GM21576 (cell line): ENCODE results near the gene INVS.
"Not testable (repeated sequence)": the region's sequence is repeated elsewhere in the genome, so short reads cannot be mapped to it uniquely, and the experiment has no call there.

ENCODE experiments used
- ATAC-seq: cut with Tn5 transposase; IDR thresholded peaks from one replicate; pipeline ENCODE4 v1.9.1; 2021; ENCODE audit warnings: mild to moderate bottlenecking, moderate library complexity; ENCODE audit not compliant: unreplicated experiment

The INVS gene

DNA sequence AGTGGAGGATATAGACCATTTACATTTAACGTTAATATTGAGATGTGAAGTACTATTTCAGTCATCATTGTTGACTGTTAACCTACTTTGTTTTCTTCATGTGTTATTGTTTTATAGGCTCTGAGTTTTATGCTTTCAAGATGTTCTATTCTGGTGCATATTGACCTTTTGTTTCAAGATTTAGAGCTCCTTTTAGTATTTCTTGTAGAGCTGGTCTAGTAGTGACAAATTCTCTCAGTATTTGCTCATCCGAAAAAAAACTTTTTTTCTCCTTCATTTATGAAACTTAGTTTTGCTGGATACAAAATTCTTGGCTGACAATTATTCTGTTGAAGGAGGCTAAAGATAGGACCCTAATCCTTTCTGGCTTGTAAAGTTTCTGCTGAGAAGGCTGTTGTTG is 91.3 kb downstream of the INVS start:
- ATAC-seq = no peak

DNA sequence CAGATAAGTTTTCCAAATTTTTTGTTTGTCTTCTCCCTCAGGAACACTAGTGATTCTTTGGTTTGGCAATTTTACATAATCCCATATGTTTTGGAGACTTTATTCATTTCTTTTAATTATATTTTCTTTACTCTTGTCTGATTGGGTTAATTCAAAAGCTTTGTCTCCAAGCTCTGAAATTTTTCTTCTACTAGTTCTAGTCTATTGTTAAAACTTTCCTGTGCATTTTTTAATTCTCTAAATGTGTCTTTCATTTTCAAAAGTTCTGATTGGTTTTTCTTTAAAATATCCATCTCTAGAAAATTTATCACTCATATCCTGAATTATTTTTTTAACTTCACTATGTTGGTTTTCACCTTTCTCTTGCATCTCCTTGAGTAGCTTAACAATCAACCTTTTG is 92.2 kb downstream of the INVS start:
- ATAC-seq = no peak

DNA sequence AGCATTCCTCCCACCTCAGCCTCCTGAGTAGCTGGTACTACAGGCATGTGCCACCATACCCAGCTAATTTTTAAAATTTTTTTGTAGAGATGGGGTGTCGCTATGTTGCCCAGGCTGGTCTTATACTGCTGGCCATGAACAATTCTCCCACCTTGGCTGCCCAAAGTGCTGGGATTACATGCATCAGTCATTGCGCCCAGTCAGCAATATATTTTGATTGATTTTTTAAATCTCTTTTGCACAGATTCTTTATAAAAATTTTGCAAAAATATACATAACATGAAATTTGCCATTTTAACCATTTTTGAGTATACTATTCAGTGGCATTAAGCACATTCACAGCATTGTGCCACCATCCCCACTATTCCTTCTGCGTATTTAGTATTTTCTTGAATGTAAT is 94.0 kb downstream of the INVS start:
- ATAC-seq = no peak

DNA sequence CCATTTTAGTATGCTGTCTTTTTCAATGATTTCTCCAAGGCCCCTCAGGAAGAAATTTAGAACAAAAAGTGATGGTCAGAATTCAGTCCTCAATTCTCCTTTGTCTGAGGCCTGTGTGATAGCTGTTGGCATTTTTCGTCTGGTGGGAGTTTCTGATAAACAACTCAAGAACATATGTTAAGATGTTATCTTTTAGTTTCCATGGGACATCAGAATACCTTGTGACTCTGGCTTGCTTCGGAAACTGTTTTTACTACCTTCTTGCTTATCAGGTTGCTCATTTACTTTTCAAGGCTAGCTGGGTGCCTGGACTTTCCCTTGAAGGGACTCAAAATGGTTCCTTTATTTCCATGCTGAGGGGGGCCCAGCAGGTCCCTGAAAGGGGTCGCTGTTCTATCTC is 97.2 kb downstream of the INVS start:
- ATAC-seq = no peak

DNA sequence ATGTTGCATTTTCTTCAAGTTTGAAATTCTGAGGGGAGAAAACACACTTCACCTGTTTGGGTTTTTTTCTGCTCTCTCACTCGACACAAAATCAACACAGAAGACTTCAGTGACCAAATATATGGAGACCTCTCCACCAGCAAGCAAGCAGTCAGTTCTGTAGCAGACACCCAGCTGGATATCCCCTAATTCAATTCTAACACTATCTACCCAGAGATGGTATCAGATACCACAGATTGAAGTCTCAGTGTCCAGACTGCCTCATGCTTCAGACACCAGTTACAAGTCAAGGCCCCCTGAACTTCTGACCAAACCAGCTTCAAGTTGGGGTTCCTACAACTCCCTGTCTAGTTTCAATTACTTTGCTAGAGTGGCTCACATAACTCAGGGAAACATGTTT is 97.8 kb downstream of the INVS start:
- ATAC-seq = no peak

DNA sequence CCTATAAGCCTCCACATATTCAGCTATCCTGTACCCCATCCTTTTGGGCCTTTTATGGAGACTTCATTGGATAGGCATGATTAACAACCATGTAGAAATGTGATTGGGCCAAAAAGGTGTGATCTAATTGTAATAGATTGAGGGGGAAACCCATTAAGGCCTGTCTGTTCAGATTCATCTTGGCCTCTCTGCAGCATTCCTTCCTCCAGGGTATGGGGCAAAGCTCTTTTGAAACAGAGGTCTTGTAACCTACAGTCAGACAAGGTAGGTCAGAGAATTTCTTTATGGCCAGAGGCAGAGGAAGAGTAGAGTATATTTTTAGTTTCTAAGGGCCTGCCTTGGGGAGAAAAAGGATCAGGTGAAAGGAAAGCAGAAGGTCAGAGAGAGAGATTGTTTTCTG is 98.5 kb downstream of the INVS start:
- no peak for ATAC-seq

DNA sequence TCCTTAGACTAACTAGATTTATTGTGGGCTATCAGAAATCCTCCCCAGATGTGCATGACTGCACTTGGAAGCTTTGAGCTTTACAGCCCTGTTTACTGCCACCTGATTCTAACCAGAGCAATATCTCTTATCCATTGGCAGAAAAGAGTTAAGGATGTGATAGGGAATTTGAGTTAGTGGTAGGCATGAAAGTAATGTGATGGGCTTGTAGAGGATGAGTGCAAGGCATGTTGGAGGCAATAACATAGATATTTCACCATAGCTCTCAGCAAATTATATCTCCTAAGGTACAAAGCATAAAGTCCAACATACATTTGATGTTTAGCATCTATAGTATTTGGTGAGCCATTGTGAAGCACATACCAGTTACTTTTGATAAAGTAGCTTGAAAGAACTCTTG is 103.8 kb downstream of the INVS start:
- ATAC-seq = no peak

DNA sequence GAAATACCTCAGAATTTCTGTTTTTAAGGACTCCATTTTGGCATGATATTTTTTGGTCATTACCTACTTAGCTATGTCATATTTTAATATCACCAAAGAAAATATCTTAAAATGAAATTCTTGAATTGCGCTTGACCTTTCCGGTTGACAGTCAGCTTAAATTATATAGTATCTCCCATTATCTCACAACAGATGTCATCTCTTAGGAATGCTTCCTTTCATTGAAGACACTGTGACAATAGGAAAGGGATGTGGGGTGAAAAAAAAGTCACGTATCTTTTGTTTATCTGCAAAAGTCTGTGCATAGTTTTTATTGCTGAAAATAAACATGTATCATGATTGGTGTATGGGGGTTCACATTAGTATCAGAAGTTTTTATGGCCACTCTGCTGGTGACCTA is 105.8 kb downstream of the INVS start:
- ATAC-seq = no peak

DNA sequence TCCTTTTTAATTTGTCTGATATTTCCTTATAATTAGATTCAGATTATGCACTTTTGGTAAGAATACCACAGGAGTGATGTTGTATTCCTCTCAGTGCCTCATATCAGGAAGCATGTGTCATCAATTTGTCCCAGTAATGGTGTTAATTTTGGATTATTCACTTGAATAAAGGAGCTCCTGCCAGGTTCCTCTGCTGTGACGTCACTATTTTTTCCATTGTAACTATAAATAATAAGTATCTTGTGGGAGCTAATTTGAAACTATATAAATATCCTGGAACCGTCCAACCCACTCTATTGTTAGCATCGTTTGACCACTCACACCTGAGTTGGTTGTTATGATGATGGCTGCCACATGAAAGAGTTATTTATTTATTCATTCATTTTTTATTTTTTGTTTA is 107.9 kb downstream of the INVS start:
- no peak for ATAC-seq

DNA sequence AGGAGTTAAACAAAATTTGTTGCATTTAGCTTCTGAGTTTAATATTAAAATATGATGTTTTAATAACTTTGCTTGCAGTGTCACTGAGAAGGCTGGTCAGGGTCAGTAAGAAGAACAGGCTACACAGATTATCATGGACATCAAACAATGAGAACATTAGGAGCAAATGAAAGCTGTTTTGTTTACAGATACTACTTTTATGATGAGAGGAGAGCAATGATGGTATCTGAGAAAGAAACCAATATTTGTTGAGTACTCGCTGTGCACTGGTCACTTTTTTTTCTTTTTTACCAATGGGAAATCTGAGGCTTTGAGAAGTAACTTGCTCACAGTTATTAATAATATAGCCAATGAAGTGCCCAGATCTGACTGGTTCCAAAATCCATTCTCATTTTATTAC is 109.6 kb downstream of the INVS start:
- ATAC-seq = no peak

DNA sequence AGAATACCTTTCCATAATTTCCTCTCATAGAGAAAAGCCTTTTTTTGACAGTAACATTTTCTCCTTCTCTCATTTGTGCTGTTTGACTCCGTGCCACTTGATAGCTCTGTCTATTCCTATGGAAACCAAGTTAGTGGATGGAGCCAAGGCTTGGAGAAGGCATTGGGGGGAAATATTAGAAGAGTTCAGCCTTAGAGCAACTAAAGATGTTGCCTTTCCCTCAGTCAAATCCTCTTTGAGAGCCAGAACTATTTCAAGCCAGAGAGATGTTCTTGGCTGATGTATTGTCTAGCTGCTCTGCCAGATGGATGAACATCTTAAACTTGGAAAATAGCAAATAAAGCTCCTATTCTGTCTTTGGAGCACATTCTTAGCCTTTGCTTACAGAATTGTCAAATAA is 112.4 kb downstream of the INVS start:
- no peak for ATAC-seq

DNA sequence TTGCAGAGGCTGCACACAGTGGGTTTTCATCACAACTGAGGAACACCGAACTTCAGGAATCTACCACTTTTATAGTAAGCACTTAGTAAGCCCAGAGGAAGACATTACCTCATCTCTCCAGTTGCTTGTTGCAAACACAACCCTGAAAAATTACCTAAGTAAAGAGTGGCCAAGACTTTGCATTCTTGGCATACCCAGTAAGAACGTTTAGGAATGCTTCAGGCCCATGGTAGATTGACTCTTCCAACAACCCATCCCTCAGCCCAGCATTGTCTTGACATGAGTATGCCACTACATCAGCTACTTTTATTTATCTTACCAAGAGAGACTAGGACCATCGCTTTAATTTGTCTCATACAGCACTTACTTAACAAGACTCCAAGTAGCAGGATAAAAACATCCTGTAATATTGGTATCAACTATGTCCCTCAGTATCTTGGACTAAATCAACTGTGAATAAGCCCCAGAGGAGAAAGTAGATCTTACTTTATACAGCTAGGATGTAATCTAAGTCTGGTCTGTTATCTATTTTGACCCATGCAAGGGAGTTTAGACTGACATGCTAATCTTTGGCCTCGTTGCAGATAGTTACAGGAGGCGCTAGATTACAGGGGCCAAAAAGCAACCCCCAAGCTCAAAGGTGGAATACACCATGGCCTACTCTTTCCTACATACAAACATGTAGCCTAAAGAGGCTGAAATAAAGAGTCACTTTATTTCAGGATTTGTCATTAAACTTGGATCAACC is 114.9 kb downstream of the INVS start:
- ATAC-seq = no peak

DNA sequence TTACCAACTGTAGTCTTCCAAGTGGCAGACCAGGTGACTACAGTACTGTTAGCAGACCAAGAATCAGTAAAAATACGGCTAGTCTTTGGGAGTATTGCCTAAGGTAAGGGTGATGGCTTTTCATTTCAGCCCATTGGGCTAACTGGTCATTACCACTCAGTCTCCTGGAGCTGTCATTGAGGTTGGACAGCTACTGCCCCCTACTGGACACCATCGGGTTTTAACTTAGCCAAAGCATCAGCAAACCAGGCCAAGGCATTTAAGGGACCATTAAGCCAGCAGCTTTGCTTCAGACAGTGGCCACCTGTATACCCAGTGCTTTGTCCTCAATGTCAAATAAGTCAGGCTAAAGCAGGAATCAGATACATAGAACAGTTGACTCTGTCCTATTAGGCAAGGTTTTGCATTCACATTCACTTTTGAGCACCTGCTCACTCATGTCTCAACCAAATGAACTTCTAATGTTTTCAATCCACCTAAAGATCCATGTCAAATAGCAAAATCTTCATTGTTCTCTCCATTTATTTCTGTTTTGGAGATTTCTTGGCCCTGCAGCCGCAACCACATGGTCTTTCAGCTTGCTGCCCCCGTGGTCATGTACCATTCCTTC is 117.2 kb downstream of the INVS start:
- ATAC-seq = peak; percentile 65

DNA sequence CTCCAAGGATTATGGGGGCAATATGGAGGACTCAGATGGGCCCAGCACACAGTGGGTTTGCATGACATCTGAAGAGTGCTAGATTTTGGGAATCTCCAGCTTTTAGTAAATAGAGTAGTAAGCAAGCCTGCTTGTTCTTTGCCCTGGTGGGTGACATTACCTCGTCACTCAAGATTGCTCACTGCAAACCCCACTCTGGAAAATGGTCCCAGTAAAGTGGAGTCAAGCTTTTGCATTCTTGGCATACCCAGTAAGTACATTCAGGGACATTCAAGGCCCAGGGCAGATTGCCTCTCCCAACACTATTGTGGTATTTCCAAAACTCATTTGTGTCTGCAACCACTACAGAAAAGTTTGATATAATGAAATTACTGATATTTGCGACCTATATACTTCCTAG is 118.5 kb downstream of the INVS start:
- ATAC-seq = no peak

DNA sequence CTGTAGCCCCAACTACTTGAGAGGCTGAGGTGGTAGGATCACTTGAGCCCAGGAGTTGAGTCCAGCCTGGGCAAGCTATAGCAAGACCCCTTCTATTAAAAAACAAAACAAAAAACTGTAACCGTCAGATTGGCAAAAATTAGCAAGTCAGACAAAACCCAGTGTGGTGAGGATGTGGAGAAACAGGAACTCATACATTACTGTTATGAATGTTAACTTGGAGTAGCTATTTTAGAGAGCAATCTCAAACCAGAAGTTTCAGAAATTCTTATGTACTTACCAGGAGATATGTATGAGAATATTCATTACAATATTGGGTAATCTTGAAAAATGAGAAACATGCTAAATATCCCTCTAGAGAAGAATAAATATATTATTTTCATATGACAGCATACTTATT is 120.3 kb downstream of the INVS start:
- peak; percentile 59 for ATAC-seq

DNA sequence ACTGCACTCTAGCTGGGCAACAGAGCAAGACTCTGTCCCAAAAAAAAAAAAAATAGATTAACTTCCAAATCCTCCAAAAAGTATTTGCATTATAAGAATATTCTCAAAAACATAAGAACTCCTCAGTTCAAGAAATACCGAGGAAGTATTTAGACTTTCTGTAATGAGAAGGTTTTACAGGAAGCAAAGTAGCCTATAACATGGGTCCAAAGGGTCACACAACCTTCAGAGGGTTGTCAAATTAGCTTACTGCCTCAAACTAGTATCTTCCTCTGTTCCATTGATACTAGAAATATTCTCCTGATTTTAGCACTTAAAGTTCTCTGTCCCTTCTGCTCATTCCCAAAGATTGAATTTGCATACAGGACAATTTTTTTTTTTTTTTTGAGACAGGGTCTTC is 121.9 kb downstream of the INVS start:
- ATAC-seq = no peak

DNA sequence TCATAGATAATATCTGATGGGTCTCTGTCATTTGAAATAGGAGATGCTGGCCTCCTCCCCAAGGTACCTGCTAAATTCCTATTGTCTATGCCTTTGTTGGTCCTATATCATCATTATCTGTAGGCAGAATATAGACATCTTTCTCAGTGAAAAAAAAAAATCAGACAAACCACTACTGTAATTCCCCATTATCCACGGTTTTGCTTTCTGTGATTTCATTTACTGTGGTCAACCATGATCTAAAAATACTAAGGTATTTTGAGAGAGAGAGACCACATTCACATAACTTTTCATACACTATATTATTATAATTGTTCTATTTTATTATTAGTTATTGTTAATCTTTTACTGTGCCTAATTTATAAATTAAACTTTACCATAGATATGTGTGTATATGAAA is 122.5 kb downstream of the INVS start:
- no peak for ATAC-seq

DNA sequence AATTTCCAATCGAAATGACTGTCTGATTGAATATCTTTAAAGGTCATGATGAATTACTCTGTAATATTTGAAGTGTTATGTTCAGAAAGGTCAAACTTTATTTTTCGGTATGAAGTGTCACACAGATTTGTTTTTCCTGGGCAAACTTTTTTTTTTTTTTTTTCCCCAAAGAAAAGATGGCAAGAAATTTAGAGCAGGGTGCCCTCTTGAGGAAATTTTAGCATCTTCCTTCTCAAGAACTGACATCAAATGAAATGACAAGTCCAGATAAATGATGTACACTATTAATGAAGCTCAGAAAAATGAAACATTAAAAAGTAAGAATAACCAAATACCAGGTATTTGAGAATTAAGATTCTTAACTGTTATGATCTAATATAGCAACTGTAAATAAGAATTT is 123.6 kb downstream of the INVS start:
- no peak for ATAC-seq

DNA sequence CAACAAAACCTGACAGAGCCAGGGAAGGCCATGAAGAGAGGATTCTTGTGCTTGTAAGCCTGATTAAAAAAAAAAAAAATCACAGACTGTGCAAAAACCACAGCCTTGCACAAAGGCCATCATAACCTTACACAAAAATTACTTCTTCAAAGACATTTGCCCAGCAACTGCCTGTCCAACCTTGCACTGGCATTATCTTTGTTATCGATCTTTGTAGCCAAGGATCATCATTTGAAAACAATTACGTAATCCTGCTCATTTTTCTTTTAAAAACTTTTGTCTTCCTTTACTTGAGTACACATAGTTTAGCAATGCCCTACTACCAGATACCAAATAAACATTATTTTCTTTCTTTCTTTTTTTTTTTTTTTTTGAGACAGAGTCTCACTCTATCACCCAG is 128.6 kb downstream of the INVS start:
- ATAC-seq = no peak

DNA sequence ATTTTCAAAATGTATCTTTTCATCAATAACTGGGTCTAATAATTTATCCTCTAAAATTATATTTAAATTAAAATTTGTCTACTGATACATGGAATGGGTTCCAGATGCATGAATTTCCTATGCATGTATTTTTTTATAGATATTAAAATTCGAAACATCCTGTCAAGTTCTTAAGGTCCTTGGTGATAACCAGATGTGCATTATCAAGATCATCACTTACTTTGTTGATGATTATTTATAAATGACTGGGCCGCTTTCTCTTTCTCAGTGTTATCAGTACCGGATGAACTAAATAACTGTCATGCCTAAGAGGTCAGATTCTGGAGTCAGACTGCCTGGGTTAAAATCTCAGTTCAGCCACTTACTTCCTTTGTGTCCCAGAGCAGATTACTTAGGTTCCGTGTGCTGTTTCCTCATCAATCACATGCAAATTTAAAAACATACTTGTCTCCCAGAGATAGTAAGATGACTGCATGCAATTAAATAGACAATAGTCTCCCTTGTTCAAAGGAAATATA is 129.4 kb downstream of the INVS start:
- no peak for ATAC-seq

DNA sequence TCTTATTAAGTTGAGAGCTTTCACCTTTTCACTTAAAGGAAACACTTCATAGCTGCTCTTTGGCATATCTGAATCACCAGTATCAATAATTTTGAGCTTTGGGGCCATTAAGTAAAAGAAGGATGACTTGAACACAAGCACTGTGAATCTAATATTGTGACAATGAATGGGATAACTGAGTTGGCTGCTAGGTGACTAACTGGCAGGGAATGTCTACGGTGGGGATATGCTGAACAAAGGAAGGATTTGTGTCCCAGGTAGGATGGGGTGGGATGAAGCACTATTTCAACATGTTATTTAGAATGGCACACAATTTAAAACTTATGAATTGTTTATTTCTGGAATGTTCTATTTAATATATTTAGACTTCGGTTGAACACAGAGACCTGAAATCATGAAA is 130.1 kb downstream of the INVS start:
- ATAC-seq = no peak

DNA sequence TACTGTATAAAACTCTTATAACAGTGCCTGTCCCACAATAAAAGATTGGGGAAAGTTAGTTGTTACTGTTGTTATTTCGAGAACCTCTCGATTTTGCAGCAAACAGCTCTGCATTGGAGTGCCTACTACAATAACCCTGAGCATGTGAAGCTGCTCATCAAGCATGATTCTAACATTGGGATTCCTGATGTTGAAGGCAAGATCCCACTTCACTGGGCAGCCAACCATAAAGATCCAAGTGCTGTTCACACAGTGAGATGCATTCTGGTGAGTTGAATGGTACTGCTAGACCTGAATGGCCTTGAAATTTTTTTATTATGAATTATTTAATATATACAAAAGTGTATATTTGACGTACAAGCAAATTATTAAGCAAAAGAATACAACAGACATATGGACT is 130.5 kb downstream of the INVS start:
- ATAC-seq = no peak

DNA sequence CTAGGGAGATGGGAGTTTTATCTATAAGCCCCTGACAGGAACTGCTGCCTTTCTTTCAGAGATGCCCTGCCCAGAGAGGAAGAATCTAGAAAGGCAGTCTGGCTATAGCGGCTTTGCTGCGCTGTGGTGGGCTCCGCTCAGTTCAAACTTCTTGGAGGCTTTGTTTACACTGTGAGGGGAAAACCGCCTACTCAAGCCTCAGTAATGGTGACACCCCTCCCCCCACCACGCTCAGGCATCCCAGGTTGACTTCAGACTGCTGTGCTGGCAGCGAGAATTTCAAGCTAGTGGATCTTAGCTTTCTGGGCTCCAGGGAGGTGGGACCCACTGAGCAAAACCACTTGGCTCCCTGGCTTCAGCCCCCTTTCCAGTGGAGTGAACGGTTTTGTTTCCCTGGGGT is 137.9 kb downstream of the INVS start:
- not testable (repeated sequence) for ATAC-seq
